HG02981 (cell line): ENCODE measurements around the gene SLC5A10.
"Not testable (repeated sequence)": the region's sequence is repeated elsewhere in the genome, so short reads cannot be mapped to it uniquely, and the experiment has no call there.

Source experiments
- ATAC-seq: cut with Tn5 transposase; IDR thresholded peaks from one replicate; pipeline ENCODE4 v1.9.1; 2021; ENCODE audit warnings: mild to moderate bottlenecking, moderate library complexity; ENCODE audit not compliant: unreplicated experiment

The SLC5A10 gene

DNA sequence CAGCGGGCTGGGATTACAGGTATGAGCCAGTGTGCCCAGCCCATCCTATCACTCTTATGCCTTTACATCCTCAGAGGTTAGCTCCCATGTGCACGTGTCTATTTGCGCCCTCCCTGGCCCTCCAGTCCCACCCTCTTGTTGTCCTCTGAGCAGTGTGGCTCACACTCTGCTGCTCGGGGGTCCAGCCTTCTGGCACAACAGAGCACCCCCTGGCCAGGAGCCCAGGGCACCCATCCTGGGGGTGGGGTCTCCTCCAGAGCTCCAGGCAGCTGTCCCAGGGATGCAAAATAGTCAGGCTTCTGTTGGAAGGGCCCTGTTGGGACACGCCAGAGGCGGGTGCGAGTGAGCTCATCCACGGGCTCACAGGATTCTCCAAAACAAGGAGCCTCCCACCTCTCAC is 64.3 kb downstream of the SLC5A10 start:
- ATAC-seq = no peak

DNA sequence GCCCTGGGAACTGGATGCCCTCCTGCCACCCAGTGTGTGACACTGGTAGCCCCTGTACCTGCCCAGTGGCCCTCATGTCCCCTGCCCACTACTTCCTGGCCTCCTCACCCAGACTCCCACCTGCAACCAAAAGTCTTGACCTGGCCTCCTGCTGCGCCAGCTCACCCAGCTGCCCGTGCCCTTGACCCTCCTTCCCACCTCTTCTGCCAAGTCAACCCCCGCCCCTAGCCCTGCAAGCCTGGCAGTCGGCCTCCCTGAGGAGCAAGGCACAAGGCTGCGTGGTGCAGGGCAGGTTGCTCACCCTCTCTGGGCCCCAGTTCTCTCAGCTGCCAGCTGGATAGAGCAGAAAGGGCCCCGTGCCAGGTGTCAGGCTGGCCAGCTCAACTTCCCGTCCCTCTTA is 64.9 kb downstream of the SLC5A10 start:
- no peak for ATAC-seq

DNA sequence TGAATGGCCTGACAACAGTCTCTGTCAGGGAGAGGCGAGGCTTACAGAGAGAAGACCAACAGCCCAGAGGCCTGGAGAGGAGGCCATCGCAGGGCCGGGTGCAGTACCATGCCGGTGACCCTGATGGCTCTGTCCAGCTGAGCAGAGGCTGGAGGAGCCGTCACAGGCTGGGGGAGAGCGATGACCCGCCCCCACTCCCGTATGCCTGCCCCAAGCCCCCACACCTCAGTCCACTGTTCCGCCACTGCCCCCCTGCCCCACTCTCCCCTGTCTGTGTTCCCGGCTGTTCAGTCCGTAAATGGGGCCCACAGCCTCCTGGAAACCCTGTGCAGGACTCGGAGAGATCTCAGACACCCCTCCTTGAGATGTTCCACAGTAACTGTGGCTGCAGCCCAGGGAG is 65.4 kb downstream of the SLC5A10 start:
- no peak for ATAC-seq

DNA sequence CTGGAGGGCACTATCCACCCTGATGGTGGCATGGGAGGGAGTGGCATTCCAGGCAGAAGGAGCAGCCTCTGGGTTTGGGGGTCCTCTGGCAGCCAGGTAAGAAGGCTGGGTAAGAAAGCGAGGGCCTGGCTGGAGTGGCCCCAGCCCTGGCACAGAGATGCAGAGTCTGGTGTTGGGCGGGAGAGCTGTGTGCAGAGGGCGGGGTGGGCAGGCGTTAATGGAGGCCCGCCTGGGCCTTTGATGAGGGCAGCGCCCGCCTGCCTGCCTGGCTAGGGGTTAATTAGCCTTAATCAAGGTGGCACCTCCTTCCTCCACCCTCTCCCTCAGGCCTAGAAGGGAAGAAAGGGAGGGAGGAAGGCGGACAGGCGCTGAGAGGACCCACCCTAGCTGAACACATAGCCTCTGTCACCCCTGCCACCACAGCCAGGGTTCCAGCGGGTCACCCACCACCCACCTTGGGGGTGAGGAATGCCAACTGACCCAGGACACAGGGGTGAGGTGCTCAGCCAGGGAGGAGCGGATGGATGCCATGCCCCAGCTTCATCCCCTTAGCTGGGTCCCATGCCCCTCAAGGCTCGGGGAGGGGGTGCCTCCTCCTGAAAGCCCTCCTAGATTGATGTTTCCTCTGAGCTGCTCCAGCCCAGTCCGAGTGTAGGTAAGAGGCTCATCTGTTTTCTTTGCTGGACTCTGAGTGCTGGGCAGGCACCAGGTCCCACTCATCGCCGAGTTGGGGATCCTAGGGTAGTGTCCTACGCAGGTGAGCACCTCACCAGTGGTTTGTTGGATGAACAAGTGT is 66.0 kb downstream of the SLC5A10 start:
- ATAC-seq = no peak

DNA sequence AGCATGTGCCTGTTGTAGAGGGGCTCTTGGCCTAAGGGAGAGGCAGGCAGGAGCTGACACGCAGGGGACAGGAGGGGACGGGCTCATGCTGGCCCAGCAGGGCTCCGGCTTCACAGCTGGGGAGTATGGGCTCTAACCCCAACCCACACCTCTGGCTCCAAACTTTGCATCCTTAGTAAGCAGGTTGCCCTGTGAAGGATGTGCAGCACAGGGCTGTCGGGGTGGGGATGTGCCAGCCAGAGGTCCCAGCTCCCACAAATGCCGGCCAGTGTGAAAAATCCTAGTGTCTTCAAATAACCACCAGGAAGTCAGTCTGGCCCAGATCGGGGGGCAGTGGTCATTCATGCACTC is 66.6 kb downstream of the SLC5A10 start:
- no peak for ATAC-seq

DNA sequence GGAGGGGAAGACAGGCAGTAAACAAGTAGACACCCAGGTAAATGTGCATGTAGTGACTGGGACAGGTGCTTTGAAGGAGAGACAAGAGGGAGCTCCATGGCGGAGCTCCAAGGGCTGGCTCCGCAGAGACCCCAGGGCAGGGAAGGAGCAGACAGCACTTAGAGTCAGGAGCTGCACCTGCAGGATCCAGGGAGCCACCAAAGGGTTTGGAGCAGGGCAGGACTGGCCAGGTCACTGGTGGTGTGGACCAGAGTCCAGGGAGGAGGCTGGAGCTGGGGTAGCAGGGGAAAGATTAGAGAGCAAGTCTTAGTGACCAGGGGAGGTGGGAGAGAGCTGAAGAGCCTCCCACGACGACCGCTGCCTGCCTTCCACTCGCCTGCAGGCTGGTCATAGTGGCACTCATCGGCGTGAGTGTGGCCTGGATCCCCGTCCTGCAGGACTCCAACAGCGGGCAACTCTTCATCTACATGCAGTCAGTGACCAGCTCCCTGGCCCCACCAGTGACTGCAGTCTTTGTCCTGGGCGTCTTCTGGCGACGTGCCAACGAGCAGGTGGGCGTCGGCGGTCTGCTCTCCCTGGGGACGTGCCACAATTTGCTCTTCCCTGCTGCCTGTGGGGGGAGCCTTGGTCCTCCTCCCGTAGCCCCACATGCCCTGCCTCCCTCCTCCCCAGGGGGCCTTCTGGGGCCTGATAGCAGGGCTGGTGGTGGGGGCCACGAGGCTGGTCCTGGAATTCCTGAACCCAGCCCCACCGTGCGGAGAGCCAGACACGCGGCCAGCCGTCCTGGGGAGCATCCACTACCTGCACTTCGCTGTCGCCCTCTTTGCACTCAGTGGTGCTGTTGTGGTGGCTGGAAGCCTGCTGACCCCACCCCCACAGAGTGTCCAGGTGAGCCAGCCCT is 67.3 kb downstream of the SLC5A10 start:
- ATAC-seq = no peak

DNA sequence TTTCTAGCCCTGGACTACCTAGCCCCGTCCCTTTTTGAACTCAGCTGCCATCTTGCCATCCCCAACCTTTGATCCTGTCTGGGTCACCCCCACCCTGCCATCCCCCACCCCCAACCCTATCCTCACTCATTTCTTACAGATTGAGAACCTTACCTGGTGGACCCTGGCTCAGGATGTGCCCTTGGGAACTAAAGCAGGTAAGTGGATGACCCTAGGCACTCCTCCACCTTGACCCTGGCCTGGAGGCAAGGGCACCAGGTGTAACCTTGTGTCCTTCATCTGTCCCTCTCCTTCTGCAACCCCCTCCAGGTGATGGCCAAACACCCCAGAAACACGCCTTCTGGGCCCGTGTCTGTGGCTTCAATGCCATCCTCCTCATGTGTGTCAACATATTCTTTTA is 68.1 kb downstream of the SLC5A10 start:
- no peak for ATAC-seq

DNA sequence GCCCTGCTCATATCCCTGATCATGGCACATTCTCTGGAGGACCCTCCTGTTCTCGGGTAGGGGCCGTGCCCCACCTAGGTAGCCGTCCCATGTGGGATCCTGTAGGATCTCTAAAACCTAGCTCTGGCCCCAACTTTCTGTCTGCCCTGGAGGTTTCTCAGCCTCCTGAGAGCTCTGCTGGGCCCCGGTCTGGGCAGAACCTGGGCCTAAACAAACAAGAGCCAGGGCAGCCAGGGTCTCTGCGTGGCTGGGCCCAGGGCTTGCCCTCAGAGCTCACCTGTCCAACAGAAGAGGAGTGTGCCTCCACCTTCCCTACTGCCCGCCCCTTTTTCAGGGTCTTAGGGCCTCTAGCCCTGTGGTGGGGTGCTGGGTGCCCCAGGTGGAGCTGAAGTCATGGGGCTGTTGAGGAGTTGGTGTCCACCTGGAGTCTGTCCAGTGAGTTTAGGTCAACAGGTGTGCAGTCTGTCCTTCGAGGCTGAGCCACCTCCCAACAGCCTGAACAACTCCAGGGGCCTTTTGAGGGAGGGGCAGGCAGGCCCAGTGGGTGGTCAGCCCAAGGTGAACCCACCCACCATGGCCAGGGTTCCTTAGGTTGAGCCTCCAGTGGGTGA is 69.2 kb downstream of the SLC5A10 start:
- ATAC-seq = not testable (repeated sequence)

DNA sequence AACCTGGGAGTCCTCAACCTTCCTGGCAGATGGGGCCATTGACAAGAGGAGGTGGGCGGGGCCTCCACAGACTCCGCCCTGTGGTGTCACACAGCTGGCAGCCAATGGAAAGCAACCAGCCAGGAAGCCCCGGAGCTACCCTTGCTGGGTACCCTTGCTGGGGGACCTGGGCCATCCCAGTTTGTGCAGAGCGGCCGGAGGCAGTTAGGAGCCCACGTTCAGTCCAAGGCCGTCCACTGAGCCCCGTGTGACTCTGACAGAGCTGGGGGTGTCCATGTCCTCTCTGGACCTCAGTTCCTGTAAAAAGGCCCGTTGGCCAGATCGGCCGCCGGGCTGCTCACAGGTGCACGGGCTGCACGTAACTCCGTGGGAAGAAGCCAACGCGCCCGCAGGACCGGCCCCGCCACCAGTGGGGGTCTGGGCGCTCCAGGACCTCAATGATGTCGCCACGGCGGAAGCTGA is 69.7 kb downstream of the SLC5A10 start:
- no peak for ATAC-seq

DNA sequence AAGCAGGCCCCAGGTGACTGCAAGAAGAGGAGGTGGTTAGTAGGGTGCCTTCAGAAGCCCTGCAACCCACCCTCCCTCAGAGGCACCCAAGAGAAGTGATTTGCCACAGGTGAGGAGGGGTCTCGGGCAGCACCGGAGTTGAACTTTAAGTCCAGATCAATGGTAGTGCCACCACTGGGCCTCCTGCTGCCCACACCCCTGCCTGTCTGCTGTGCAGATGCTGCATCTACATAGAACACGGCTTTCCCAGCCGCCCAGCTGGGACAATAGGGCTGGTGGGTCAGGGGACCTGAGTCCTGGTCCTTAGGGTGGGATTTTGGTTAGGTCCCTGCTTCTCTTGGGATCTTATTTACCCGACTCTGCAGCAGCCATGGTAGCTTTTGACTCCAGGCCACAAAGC is 70.2 kb downstream of the SLC5A10 start:
- no peak for ATAC-seq

DNA sequence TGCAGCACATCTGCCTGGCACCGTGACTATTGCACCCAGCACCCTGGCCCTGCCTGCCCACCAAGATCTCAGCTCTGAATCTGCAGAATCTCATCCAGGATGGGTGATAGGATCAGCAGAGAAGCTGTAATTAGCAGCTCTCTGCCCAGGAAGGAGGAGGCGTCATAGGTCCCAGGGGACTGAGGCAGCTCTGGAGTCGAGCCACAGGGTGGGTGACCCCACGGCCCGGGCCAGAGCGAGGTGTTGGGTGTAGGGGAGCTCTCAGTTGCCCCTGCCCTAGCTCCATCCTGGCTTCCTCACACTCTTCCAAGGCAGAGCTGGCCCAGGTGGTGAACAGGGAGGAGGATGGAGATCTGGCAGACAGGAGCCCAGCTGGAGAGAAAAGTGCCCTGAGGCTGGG is 70.8 kb downstream of the SLC5A10 start:
- no peak for ATAC-seq

DNA sequence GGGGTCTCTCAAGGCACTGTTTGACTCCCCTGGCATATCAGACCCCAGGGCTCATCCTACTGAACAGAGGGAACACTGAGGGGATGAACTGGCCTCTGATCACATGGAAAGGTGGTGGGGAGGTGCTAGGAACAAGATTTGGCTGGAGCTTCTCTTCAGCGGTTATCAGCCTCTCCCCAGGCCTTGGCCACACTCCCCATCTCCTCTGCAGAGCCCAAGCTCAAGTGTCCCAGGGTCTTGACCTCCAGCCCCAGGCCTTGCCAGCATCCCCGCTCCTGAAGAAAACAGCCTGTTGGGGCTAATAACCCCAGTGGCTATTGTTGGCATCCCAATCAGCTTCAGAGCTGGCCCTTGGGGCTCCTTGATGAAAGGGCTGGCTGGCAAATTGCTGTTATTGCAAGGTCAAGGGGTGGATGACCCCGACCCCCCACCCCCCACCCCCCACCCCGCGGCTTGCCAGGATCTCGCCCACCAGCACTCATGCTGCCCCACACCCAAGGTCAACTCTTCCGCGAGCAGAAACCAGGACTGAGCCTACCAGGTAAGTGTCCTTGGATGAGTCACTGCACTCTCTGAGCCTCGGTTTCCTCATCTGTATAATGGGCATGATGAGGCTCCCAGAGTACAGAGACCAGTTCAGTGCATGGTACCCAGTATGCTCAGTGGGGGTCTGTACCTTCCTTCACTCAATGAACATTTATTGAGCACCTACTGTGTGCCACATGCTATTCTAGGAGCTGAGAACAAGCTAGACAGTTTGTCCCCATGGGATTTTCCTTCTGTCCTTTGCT is 71.4 kb downstream of the SLC5A10 start:
- no peak for ATAC-seq

DNA sequence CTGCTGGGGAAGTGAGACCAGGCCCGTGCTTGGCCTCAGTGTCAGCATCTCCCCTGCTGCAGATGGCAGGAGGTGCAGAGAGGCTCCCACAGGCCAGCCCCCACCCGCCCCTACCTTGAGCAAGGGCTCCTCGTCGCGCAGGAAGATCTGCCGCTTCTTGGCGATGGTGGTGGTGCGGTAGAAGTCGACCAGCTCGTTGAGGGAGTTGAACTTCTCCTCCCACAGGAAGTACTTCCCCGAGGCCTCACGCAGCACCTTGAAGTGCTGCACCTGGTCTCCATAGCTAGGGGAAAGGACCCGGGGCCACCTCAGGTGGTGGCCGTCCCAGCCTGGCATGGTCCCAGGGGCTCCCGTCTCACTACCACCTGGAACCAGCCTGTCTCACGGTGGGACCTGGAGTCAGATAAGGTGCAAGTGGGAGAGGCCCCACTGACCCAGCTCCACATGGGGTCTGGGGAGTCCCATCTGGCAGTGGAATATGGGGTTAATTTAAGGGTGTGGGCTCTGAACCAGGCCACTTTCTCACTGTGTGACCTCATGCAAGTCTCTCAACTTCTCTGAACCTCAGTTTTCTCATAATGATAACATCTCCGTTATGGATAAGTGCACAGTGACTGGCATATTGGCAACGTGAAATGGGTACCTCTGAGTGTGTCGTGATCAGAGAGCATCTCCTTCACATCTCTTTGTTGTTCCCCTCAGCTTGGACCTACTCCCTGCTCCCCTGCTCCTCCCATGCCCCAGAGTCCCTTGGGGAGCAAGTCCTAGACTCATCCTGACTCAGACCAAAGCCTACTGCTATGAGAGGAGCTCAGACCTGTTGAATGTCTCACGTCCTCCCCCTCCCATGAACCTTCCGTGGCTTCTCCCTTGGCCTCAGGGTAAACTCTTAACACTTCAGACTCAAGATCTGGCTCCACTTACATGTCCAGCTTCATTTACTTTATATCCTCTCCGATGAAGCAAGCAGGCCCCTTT is 72.4 kb downstream of the SLC5A10 start:
- no peak for ATAC-seq

DNA sequence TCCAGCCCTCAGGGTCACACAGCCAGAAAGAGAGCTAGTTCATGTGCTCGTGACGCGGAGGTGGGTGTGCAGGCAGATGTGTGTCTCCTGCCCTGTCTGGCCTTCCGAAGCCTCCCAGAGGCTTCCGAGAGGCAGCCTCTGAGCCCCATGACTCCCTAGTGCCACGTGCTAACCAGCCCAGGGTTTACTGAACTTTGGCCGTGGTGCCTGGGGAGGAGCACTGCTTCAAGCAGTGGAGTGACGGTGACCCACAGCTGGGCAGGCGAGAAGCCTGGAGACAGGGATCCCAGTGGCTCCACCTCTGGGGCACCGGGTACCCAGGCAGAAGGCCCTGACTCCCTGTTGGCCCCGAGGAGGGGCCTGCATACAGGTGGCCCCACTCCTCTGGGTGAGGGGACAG is 76.7 kb downstream of the SLC5A10 start:
- not testable (repeated sequence) for ATAC-seq

DNA sequence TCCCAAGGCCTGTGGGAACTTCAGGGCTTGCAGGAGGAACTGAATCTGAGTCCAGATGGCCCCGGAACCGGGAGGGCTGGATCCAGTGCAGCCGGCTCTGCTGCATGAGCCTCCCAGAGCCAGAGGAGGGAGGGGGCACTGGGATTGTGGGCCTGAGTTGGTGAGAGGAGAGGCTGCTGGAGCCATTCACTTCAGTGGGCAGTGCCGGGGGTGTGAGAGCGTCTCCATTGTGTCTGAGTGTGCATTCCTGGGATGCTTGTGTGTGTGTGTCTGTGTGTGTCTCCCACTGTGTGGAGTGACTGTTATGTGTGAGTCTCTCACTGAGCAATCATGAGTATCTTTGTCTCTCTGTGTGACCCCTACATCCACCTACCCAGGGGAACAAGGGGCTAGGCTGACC is 77.8 kb downstream of the SLC5A10 start:
- not testable (repeated sequence) for ATAC-seq

DNA sequence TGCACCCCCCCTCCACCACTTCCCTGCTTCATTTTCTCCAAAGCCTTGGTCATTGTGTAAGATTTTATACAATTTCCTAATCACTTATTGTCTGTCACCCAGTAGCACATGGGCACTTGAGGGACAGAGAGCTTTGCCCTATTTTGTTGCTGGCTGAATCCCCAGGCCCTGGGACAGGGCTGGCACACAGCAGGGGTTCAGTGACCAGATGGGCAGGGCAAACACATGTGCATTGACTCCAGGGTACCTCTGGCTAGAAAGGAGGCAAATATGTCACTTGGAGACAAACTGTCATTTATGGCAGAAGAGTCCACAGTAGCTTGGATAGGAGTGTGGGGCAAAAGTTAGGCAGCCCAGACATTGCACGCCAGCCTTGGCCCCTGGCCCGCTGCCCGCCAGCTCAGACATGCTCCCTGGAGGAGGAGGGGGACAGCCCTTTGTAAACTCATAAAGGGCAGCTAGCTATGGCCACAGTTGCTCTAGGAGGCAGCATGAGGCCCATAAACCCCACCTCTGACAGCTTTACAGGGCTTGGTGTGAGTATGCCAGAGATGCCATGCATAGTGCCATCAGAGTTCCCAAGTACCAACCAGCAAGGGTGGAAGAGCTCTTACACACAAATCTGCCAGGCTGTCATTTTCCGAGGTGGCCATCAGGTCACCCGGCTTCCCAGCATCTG is 78.9 kb downstream of the SLC5A10 start:
- ATAC-seq = not testable (repeated sequence)

DNA sequence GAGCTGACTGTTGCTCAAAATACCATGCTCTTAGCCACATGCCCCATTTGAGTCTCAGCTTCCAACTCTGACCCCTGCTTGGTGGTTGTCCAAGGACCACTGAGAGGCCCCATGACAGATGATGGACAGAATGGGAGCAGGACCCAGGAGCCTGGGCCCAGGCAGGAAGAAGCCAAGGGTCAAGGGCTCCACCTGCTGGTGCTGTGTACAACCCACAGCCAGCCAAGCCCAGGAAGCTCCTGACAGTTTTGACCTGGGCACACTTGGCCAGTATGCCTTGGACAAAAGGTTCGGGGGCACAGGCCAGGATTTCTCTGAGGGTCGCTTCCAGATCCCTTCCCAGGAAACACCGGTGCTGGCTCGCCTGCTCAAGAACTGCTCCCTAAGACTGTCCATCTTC is 79.8 kb downstream of the SLC5A10 start:
- not testable (repeated sequence) for ATAC-seq

DNA sequence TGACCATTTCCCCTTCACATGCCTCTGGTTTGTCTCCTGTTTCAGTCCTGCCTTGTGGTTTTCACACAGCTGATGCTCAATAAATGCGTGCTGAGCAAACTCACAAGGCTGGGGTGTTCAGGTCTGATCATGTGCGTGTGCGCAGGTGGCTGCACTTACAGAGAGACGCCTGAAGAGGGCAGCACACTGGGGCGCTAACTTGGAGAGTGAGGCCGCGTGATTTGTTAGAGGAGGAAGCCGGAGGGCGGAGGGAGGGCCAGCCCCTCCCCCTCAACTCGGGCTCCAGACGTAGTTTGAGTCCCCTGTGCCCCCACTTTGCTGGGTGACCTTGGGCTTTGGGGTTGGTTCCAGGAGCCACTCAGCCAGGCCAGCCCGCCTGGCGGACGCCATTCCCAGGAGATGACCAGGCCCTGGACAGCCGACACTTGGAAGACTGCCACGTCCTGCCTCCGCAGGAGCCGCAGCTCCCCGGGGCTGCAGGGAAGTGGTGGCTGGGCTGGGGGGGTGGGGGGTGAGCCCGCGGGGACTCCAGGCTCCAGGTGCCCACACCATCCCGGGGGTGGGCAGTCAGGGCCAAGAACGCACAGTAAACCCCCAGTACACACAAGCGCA is 80.5 kb downstream of the SLC5A10 start:
- ATAC-seq = not testable (repeated sequence)

DNA sequence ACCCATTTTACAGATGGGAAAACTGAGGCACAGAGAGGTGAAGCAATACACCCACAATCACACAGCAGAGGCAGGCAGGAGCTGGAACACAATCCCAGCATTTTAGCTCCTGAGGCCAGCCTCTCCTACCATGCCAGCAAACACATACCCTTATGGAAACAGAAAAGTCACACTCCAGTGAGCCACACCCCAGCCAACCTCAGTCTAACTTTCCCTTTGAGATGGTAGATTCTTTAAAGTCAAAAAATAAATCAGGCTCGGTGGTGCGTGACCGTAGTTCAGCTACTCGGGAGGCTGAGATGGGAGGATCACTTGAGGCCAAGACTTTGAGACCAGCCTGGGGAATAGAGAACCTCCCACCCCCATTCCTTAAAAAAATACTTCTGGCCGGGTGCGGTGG is 84.2 kb downstream of the SLC5A10 start:
- not testable (repeated sequence) for ATAC-seq
